Peyer's patch (tissue), 4 donors: ENCODE data around the gene CAP2. TPM values are rescaled to one million over a fixed set of nuclear protein-coding genes. Genes with fewer than 3 reads are reported as not detected.
A peak's percentile ranks its signal among the peaks of the same experiment; 100 is the strongest.

Experiments used
- DNase-seq, 3 donors: peaks; one replicate each; pipeline ENCODE4 v3.0.0-alpha.2; 2017 to 2019
- H3K27ac ChIP-seq, 4 donors: fragments of 200-600 bp; sonication (generic); one replicate each; pipeline ENCODE4 v1.5.1; 2016 to 2019
- H3K27me3 ChIP-seq, 2 donors: fragments of 200-600 bp; sonication (generic); one replicate each; pipeline ENCODE4 v1.5.1; 2019
- H3K36me3 ChIP-seq, 3 donors: fragments of 200-600 bp; sonication (generic); one replicate each; pipeline ENCODE4 v1.5.1; 2016 to 2019
- H3K4me1 ChIP-seq, 4 donors: fragments of 200-600 bp; sonication (generic); one replicate each; pipeline ENCODE4 v1.5.1; 2016 to 2019
- H3K4me3 ChIP-seq, 4 donors: fragments of 200-600 bp; sonication (generic); 1 replicate in 3 of 4; 2 replicates in 1 of 4; pipeline ENCODE4 v1.5.1; 2016 to 2019; ENCODE audit warnings: mild to moderate bottlenecking in 1 of 4
- H3K9me3 ChIP-seq, 4 donors: fragments of 200-600 bp; sonication (generic); one replicate each; pipeline ENCODE4 v1.5.1; 2016 to 2019; ENCODE audit warnings: mild to moderate bottlenecking in 1 of 4
- POLR2A ChIP-seq, 2 donors: fragments of 450-650 bp; IDR thresholded peaks; one replicate each; pipeline ENCODE4 v1.5.1; 2017; ENCODE audit warnings: antibody characterized with exemption in 2 of 2, mild to moderate bottlenecking in 2 of 2, moderate library complexity in 2 of 2
- total RNA-seq, 4 donors: library from RNA; depleted of rRNA; stranded (reverse); fragments of >200 nt; gene quantifications; one replicate each; pipeline ENCODE4 v1.1.0, GENCODE V29; 2016
- TF ChIP-seq, protein P1 (sequence below), 6 experiments: fragments of 450-650 bp in 4 of 6; fragments of 200-600 bp in 2 of 6; sonication (generic) in 1 of 6; IDR thresholded peaks; one replicate each; pipeline ENCODE4 v1.5.1; 2017 to 2019; ENCODE audit warnings: antibody characterized with exemption in 6 of 6, mild to moderate bottlenecking in 3 of 6, moderate library complexity in 1 of 6

CAP2 gene
- total RNA-seq, 4 donors from 2014 or later = 1.7 to 3.2 (median 2.4) TPM

DNA sequence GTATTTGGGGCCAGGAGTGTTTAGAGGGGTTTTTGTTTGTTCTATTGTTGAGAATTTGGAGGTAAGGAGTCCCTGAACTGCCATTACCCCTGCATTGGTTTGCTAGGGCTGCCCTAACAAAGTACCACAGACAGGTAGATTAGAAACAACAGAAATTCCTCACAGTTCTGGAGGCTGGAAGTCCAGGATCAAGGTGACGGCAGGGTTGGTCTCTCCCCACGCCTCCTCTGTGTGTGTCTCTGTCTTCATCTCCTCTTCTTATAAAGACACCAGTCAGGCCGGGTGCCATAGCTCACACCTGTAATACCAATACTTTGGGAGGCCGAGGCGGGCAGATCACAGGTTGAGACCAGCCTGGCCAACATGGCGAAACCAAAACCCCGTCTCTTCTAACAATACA lies 109.7 kb downstream of the CAP2 start:
- no peak for DNase-seq
- Histone ChIP-seq H3K9me3 (no peaks in the 10 kb centered on the region), H3K27me3 (no peaks in the 10 kb centered on the region), H3K27ac (no peak overlapping the region), H3K4me3 (no peak overlapping the region), H3K4me1 (no peaks in the 10 kb centered on the region), H3K36me3 (no peaks in the 10 kb centered on the region)
- TF ChIP-seq, protein P1, sequence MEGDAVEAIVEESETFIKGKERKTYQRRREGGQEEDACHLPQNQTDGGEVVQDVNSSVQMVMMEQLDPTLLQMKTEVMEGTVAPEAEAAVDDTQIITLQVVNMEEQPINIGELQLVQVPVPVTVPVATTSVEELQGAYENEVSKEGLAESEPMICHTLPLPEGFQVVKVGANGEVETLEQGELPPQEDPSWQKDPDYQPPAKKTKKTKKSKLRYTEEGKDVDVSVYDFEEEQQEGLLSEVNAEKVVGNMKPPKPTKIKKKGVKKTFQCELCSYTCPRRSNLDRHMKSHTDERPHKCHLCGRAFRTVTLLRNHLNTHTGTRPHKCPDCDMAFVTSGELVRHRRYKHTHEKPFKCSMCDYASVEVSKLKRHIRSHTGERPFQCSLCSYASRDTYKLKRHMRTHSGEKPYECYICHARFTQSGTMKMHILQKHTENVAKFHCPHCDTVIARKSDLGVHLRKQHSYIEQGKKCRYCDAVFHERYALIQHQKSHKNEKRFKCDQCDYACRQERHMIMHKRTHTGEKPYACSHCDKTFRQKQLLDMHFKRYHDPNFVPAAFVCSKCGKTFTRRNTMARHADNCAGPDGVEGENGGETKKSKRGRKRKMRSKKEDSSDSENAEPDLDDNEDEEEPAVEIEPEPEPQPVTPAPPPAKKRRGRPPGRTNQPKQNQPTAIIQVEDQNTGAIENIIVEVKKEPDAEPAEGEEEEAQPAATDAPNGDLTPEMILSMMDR (IDR thresholded peaks at IDR 0.05) = no peak
- TF ChIP-seq POLR2A (IDR thresholded peaks at IDR 0.05) = no peak

DNA sequence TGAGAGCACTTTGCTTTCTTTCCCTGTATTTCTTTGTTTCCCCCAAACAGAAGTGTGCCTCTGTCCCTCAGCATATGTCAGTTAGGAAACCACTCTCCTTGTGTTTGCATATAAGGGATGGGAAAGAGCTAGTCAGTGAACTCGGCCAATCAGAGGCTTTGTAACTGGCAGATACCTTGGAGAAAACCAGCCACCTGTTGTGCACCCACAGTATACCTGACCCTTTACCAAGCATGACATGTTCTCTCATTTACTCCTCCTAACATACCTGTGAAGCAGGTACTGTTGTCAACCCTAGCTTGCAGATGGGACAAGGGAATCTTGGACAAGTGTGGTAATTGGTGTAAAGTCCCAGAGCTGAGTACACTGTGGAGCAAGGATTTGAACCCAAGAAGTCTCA lies 110.6 kb downstream of the CAP2 start:
- H3K9me3 ChIP-seq = no peaks in the 10 kb centered on the region
- no peaks in the 10 kb centered on the region for H3K36me3 ChIP-seq
- DNase-seq = no peak
- H3K27ac ChIP-seq = no peak overlapping the region
- no peaks in the 10 kb centered on the region for H3K4me1 ChIP-seq
- H3K4me3 ChIP-seq = no peak overlapping the region
- TF ChIP-seq POLR2A (IDR thresholded peaks at IDR 0.05) = no peak
- TF ChIP-seq, protein P1 (IDR thresholded peaks at IDR 0.05) = no peak
- H3K27me3 ChIP-seq = no peaks in the 10 kb centered on the region

DNA sequence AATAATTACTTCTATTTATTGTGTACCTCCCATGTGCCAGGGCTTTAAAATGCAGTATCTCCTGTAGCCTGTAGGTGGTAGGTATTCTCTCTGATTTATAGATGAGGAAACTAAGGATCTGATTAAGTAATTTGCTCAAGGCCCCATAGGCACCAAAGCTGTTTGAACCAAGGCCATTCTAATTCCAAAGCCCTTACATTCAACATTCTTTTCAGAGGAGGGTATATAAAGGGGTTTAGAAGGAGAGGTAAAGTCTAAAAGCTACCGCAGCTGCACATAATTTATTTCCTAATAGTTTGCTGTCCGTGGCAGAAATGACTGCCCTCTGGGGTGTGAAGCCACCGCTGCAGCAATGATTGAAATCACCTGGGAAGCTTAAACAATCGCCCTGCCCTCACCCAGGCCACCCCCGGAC lies 111.7 kb downstream of the CAP2 start:
- TF ChIP-seq POLR2A (IDR thresholded peaks at IDR 0.05) = no peak
- TF ChIP-seq, protein P1 (IDR thresholded peaks at IDR 0.05) = peak in 4 of 6 experiments; percentile 8 to 48 (median 37)
- H3K4me1 ChIP-seq = no peaks in the 10 kb centered on the region
- no peak overlapping the region for H3K4me3 ChIP-seq
- H3K27ac ChIP-seq = no peak overlapping the region
- H3K27me3 ChIP-seq = no peaks in the 10 kb centered on the region
- no peaks in the 10 kb centered on the region for H3K9me3 ChIP-seq
- DNase-seq = no peak
- no peaks in the 10 kb centered on the region for H3K36me3 ChIP-seq

DNA sequence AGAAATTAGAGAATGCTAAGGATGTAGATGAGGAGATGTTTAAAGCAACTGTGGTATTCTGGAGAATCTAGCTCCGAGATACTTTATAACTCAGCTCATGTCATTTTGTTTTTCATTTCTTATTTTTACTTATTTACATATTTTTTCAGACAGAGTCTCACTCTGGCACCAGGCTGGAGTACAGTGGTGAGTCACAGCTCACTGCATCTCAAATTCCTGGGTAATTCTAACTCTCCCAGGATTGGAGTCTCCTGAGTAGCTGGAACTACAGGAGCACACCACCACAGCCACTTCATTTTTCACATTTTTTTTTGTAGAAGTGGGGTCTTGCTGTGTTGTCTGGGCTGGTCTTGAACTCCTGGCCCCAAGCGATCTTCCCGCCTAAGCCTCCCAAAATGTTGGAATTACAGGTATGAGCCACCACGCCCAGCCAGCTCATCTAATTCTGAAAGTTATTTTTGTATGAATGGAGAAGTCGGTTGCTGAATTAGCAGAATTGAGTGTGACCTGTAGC lies 112.4 kb downstream of the CAP2 start:
- no peak for TF ChIP-seq POLR2A (IDR thresholded peaks at IDR 0.05)
- TF ChIP-seq, protein P1 (IDR thresholded peaks at IDR 0.05) = no peak
- Histone ChIP-seq H3K27ac (no peak overlapping the region), H3K4me3 (no peak overlapping the region), H3K4me1 (no peaks in the 10 kb centered on the region), H3K27me3 (no peaks in the 10 kb centered on the region), H3K36me3 (no peaks in the 10 kb centered on the region), H3K9me3 (no peaks in the 10 kb centered on the region)
- DNase-seq = no peak

DNA sequence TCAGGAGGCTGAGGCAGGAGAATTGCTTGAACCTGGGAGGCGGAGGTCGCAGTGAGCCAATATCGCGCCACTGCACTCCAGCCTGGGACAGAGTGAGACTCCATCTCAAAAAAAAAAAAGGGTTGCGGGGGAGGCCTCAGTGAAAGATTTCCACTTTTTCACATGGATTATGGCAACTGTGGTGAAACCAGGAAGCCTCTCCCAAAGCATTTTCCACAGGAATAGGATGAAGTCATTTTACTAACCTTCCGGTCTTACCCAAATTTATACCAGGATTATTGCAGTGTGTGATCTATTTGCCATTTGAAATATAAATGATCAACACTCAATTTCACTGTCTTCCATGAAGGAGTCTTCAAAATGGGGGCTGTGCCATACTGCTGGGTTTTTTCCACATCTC lies 113.1 kb downstream of the CAP2 start:
- Histone ChIP-seq H3K9me3 (no peaks in the 10 kb centered on the region), H3K27ac (no peak overlapping the region), H3K36me3 (no peaks in the 10 kb centered on the region), H3K27me3 (no peaks in the 10 kb centered on the region), H3K4me3 (no peak overlapping the region), H3K4me1 (no peaks in the 10 kb centered on the region)
- DNase-seq = no peak
- TF ChIP-seq, protein P1 (IDR thresholded peaks at IDR 0.05) = no peak
- TF ChIP-seq POLR2A (IDR thresholded peaks at IDR 0.05) = no peak

DNA sequence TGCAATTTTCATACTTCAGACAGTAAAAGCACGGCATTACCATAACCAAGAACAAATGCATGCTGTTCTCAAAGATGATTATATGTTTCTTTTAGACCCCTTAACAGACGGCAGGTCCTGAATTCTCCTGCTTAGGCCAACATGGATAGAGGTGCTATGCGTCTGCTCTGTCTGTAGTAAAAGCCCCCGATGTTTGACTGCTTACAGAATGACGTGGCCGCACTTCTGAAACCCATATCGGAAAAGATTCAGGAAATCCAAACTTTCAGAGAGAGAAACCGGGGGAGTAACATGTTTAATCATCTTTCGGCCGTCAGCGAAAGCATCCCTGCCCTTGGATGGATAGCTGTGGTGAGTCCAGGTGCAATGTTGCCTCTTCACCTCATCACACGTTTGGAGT lies 113.6 kb downstream of the CAP2 start:
- H3K36me3 ChIP-seq = no peaks in the 10 kb centered on the region
- no peaks in the 10 kb centered on the region for H3K27me3 ChIP-seq
- TF ChIP-seq POLR2A (IDR thresholded peaks at IDR 0.05) = no peak
- TF ChIP-seq, protein P1 (IDR thresholded peaks at IDR 0.05) = no peak
- H3K4me3 ChIP-seq = no peak overlapping the region
- no peak for DNase-seq
- no peaks in the 10 kb centered on the region for H3K9me3 ChIP-seq
- H3K4me1 ChIP-seq = no peaks in the 10 kb centered on the region
- H3K27ac ChIP-seq = no peak overlapping the region
